Stimulated activated CD8-positive, alpha-beta memory T cell treated with anti-CD3 and anti-CD28 coated beads, Interleukin-4, amount 100 ng/mL, for 48 hours (primary cell): Measurements from ENCODE around the gene LMOD1.
"Not testable (repeated sequence)": the region's sequence is repeated elsewhere in the genome, so short reads cannot be mapped to it uniquely, and the experiment has no call there.

Experiments used
- DNase-seq: peaks from one replicate; pipeline ENCODE4 v3.0.0-alpha.2; 2020

The LMOD1 gene

DNA sequence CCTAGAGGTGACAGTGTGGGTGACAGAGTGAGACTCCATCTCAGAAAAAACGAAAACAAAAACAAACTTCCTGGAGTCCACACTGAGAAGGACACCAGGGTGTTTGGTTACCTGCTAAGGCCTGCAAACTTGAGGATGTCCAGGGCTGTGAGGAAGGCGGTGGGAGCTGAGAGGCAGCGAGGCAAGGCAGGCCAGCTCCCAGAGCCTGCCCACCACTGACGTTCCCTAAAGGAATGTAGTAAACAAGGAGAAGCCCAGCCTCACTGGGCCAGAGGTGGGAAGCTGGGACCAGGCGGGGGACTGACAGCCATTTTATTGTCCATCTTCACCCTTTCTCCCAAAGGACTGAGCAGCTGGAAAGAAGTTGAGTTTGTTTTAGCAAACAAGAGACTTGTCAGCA is 33.5 kb downstream of the LMOD1 start:
- DNase-seq = no peak

DNA sequence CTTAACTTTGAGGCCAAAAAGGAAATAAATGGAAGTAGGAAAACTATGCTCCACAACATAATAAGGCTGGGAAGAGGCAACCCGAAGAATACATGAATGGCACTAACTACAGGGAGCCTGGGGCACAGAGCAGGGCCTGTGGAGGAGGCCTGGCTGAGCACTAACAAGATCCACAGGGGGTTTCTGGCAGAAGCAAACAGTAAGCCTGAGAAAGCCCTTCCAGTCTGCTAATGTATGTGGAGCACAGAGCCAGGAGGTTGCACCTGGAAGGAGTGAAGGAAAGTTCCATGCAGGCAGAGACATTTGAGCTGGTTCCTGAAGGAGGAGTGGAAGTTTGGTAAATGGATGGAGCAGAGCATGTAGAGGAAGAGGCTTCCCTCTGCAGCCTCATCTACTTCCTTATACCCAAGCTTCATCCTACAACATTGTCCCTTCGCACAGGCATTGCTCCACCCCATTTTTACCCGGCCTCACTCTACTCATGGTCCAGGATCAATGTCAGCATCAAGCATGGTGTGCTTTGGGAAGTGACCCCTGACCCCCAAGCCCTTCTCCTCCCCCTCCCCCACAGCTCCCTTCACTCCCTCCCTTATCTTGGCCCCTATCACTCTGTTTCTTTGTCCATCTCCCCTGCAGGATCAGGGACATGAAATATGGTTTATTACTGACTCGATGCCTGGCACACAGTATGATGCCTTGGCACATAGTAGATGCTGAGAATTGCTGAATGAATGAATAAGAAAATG is 34.3 kb downstream of the LMOD1 start:
- DNase-seq = no peak

DNA sequence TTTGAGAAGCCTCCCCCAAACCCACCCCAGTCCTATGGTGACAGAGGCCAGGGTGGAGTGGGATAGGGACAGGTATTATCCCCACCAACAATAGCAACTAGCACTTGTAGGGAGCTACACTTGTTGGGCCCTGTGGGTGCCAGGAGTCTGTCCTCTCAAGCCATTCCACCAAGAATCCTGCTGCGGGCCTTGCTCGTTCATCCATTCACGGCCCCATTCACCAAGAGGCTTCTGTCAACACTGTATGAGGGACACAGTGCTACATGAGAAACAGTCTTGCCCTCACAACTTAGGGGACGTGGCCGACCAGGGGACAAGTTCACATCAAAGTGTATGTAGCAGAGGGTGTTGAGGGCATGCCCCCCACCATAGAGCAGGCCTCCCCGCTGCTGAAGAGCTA is 38.7 kb downstream of the LMOD1 start:
- no peak for DNase-seq

DNA sequence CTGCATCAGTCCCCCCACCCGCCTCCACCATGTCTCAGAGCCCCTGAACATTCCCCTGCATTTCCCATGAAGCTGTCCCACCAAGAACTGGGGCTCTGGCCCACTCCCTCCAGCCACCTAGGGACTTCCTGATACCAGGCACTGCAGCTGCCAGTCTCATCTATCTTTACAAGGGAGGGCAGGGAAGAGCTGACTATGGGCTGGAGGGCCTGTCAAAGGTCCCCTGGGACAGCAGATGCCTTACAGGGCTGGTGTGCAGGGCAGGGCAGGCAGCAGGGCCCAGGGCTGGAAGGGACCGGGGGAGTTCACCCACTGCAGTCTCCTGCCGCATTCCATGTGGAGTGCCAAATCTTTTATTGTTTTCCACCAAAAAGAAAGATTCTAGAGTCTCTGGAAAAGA is 40.0 kb downstream of the LMOD1 start:
- no peak for DNase-seq

DNA sequence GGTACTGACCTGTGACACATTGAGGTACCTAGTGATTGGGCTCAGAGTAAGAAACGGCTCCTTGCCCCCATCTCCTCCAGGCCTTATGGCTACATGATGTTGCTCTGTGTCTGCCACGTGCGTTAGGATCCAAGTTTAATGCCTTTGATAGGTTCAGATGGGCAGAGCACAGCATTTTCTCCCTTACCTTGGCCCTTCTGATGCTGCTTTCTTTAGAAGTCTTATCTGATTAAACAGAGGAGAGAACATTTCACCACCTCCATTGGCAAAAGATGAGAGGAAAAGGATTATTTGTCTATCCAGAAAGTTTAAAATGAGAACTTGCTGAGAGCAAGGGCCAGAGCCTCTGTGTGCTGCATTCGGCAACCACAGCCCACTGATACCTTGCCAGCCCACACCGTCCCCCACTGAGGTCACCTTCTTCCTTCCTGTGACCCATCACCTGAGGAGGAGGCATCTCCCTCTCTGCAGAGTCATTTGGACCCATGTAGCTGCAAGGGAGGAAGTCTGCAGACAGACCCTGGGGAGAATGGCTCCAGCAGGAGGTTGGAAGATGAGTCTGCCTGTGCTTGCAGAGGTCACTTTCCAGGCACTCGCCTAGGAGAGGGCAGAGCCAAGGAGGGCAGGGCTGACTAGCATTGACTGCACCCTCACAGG is 41.0 kb downstream of the LMOD1 start:
- no peak for DNase-seq

DNA sequence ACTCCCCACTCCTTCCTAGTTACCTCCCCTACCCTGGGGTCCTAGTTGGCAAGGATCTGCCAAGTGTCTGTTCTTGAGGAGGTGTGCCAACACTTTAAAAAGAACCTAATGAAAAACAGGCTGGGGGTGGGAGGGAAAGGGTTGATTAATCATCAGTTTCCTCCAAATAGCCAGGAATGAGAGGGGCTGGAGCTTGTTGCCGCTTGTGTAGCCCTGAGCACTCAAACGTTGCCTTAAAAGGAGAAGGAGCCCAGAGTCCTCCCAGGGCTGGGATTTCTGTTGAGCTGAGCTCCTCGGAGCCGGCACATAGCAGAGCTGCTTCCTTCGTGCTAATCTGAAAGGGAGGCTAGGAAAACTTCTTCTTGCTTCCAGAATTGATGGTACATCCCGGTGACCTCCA is 41.8 kb downstream of the LMOD1 start:
- DNase-seq = no peak

DNA sequence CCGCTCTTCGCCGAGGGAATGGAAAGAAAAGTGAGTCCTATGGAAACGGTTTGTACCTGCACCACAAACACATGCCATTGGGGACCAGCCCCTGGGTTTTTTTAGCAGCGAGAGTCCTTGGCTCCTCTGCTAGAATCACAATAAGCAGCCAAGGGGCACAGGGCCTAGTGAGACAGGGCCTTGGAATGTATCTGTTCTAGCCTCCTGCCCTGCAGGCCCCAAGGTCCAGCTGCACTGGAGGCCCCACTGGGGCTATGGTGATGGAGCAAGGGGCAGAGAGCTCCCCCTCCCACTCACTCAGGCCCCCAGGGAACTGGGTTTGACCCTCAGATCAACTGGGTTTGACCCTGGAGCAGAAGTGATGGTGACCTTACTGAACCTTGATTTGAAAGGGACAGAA is 43.2 kb downstream of the LMOD1 start:
- no peak for DNase-seq

DNA sequence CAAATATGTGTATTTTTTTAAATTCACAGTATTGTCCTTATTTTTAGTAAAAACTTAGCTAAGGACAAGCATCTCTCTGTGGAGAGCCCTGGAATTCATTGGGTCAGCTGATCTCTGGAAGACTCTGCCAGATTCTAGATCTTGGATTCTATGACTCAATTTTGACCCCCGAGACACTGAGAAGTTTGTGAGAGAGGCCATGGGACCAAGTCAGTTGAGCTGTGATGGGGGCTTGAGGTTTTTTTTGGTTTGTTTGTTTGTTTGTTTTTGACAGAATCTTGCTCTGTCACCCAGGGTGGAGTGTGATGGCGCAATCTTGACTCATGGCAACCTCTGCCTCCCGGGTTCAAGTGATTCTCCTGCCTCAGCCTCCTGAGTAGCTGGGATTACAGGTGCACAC is 44.1 kb downstream of the LMOD1 start:
- DNase-seq = no peak

DNA sequence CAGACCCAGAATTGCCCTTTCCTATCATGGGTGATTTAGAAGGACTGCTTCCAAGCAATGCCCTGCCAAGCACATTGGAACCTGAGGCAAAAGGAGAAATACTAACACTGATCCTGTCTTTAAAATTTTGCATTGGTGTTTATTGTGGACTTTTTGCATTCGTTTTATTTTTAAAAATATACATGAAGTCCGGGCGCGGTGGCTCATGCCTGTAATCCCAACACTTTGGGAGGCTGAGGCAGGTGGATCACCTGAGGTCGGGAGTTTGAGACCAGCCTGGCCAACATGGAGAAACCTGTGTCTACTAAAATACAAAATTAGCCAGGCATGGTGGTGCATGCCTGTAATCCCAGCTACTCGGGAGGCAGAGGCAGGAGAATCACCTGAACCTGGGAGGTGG is 45.3 kb downstream of the LMOD1 start:
- DNase-seq = not testable (repeated sequence)

DNA sequence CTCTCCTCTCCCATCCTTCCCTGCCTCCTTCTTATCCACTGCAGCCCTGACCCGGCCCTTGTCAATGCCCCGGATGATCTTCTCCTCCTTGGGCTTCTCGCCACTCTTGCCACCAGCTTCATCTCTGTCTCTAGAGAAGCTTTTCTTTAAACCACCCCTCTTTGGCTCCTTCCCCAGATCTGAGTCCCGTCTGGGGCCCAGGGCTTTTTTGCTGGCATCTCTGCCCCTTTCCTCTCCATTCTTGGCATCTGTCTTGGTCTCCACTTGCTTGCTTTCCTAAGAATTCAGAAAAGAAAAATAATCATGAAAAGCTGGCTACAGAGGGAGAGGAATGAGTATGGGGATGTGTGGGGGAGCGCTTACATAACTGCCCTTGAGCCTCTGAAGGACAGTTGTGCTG is 45.9 kb downstream of the LMOD1 start:
- DNase-seq = no peak

DNA sequence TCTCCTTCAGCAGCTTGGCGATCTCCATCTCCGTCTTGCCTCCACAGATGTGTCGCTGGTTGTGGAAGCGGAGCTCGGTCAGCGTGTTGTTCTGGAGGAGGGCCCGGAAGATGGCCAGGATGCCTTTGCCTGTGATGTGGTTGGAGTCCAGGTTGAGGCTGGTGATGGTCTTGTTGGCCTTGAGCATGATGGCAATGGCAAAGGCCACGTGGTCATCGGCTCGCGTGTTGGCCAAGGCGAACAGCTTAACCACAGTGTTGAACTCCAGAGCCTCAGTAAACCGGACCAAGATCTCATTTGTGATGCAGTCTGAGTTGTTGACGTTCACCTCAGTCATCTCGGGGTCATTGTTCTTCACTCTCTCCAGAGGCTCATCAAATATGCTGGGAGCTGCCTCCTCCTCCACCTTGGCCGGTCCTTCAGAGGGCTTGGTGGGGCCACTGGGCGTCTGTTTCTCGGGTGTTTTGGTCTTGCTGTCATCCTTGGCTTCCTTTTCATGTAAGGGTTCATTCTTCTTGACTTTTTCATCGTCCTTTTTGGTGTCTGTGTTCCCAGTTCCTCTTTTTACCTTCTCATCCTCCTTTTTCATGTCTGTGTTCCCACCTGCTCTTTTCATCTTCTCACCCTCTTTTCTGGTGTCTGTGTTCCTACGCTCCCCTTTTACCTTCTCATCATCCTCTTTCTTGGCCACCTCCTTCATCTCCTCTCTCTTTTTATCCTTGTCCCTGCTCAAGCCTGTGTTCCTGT is 46.5 kb downstream of the LMOD1 start:
- no peak for DNase-seq

DNA sequence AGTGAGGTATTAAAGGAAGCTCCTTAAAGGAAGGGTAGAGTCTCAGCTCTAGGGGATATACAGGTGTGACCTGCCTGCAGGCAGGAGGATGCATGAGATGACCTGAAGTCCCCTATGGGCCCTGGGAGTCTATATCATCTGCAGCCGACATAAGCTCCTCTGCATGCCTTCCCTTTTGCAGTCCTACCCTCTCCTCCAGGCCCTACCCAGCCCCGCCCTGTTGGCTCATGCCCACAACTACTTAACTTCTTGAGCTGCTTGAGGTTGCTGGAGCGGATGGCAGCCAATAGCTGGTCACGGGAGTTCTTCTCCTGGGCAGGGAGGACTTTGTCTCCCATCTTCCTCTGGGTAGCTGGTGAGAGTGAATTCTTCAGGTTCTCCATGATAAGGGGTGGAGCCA is 47.4 kb downstream of the LMOD1 start:
- no peak for DNase-seq

DNA sequence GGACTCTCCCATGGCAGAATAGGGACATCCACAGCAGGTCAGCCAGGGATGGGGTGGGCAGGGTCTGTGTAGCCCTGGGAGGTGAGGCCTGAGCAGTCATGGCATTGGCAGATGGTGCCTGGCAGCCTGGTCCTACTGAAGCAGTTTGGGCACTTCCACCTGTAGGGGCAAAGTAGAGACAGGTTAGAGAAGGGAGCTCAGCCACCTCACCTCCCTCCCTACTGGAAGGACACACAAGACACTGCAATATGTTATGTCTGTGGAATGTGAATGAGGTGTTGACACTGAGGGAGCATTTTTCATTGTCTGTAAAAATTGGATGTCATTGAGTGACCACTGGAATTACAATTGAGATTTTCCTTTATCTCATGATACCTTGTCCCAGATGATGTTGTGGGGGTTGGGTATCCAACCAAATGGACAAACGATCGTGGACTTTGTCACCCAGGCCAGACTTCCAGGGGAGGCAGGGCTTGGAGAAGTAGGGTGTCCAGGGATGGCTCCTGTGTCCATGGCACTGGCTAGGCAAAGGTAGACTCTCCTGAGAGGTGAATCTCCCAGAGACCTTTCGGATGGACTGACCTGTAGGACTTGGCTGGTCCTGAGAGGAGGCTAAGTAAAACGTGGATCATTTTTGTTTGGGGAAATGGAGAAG is 48.0 kb downstream of the LMOD1 start:
- no peak for DNase-seq

DNA sequence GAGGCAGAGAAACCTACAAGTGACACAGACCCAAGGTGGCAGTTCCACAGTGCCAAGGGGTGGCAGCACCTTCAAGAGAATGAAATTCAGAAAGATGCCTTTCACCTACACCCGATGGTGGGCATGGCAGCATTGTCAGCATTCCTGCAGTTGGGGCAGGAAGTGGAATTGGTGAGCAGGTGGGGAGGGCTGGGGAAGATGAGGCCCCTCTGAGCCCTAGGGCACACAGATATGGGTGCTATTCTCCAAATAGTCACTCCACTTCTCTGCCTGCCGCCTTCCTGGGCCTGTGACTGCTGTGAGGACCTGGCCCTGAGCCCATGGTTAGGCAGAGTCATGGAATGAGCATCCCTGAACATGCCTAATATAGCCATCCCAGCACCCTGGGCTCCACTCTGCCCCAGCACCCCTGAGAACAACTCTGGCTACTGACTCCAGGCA is 49.4 kb downstream of the LMOD1 start:
- DNase-seq = no peak

DNA sequence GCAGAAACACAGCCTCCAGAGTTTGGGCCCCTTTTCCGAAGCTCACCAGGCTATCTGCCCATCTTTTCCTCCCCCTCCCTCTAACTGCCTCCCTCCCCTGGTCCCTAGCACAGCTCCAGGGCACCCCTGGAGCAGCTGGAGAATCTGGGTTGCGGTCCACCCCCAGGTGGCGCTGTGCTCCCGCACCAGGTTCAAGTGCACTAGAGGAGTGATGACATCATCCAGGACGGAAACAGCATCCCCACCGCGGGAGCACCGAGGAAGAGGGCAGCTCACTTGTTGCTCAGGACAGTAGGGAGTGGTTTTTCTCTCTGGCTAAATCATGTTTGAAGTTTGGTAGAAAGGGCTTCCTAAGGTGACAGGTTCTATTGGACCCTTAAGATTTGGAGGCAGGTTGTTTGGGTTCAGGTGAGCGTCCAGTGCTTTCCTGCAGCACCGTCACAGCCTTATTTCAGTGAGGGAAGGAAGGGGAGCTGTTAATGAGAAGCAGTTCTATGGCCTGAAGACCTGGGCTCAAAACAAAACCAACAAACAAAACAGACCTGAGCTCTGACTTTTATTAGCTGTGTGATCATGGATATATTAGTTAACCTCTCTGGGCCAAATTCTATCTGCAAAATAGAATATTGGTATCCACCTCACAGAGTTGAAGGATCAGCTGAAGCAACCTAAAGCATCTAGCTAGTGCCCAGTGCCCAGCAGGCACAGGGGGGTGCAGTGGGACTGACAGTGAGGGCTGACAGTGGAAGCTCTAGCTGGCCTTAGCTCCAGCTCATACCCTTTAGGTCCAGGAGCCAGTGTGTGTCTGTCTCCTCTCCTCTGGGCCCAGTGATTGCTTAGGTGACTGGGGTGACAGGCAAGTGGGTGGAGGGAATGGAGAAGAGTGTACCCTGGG is 50.2 kb downstream of the LMOD1 start:
- peak; percentile 94 for DNase-seq

DNA sequence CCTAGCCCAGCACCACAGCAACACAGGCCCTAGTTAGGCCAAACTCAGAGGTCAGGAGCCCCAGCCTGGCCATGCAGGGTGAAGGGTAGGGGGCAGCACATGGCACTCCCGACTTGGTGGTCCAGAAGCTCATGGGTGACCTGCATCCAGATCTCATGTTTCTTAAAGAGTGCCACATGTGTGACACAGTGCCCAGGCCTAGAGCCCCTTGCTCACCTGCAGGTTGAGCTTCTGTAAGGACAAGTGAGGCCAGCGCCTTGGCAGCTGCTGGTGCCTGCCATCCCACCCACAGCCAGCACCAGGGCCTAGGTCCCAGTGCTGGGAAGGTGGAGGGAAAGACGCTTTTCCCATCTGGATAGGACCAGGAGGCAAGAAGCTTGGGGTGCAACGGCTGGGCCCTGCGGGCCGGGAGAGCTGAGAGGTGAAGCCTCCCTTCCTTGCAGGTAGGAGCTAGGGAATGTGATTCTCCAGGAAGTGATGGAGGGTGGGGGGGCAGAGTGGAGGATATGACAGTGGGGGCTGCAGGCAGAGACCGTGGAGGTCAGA is 51.2 kb downstream of the LMOD1 start:
- no peak for DNase-seq

DNA sequence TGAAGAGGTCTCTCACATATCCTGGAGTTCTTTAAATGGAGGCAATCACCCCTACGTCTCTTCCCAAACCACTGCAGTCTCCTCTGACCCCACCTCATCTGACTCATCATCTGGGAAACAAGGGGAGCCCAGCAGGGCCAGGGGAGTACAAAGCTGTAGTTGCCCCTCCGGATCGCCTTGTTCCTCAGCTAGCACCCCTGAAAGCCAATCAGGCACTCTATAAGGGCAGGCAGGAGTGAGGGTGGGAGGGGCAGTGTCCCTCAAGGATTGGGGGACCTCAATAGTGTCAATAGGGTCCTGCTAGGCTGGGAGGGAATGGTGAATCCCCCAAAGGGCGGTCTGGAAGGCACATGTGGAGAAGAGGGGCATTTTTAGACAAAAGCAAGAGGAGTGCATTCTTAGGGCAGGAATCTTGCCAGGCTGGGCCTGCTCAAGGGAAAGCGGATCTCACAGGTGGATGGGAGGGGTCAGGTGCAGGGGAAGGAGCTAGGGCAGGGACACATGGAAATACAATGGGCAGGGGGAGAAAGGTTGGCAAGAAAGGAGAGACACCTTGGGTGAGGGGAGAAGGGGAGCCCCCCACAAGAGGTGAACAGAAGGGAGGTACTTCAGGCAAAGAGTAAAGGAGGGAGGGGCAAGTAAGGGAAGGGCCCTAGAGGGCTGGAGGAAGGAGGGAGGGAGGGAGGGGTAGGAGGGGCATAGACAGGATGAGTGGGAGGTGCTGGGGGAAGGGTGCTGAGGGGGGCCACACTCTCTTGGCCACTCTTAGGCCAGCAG is 51.8 kb downstream of the LMOD1 start:
- DNase-seq = no peak

DNA sequence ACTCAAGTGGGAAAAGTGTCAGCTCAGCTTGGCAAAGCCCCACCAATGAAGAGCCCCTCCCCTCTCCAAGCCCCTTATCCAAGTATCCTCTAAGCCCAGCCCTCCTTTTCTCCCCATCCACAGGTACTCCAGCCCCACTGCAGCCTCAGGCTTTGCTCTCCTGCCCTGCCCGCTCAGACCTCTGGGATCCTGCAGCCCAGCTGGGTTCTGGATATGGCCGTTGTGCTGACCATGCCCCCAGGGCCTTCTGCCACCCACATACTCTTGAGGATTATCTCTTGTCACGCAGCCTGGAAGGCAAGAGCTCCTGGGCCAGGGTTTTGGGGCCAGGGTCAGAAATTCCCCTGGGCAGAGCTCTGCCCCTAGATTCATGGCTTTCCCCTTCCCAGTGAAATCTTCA is 52.9 kb downstream of the LMOD1 start:
- DNase-seq = no peak

DNA sequence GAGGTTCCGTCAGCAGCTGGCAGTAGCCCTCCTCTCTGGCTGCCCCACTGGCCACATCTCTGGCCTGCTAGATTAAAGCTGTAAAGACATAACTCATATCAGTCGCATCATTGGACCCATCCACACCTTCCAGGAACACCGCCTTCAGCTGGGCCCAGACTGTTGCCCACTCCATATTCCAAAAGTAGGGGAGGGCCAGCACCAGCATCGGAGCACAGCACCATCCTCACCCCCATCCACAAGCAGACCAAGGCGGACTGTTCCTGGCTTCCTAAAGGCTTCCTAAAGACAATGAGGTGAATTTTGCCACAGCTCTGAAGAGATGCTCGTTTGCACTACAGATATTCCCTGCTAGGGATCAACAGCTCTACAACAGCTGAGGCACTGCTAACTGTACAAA is 54.1 kb downstream of the LMOD1 start:
- DNase-seq = no peak

DNA sequence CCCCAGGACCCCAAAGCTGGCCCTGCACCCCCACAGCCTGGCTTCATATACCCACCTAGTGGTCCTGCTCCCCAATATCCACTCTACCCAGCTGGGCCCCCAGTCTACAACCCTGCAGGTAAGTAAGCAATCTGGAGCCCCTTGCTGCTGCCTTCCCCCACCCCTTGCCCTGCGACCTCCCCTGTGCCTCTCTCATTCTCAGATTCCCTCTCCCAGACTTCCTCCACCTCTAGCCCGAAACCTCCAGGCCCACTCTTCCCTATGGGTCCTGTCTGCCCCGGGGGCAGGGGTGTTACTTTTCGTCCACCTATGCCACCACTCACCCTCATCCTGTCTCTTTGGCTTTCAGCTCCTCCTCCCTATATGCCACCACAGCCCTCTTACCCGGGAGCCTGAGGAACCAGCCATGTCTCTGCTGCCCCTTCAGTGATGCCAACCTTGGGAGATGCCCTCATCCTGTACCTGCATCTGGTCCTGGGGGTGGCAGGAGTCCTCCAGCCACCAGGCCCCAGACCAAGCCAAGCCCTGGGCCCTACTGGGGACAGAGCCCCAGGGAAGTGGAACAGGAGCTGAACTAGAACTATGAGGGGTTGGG is 54.8 kb downstream of the LMOD1 start:
- no peak for DNase-seq
